Stimulated activated CD8-positive, alpha-beta memory T cell treated with anti-CD3 and anti-CD28 coated beads, Interleukin-2, amount 100 ng/mL, for 1 hour (primary cell): ENCODE data around the gene SNX27.

Experiments used
- DNase-seq, 2 donors: peaks; one replicate each; pipeline ENCODE4 v3.0.0-alpha.2; 2020; ENCODE audit warnings: low read depth in 2 of 2

The SNX27 gene

GRCh38 chr1:151705753-151706463 lies 94.1 kb downstream of the SNX27 start:
- no peak for DNase-seq

GRCh38 chr1:151706464-151707415 lies 94.9 kb downstream of the SNX27 start:
- DNase-seq = no peak

- no peak for DNase-seq
Observed at GRCh38 chr1:151707541-151708065, 95.8 kb downstream of the SNX27 start.

GRCh38 chr1:151708891-151709290 lies 97.0 kb downstream of the SNX27 start:
- DNase-seq = no peak

GRCh38 chr1:151710187-151710840 lies 98.5 kb downstream of the SNX27 start:
- DNase-seq = no peak

GRCh38 chr1:151711044-151711800 lies 99.4 kb downstream of the SNX27 start:
- no peak for DNase-seq

- DNase-seq = no peak
Observed at GRCh38 chr1:151711951-151712350, 100.1 kb downstream of the SNX27 start.

- DNase-seq = no peak
Observed at GRCh38 chr1:151713044-151713443, 101.2 kb downstream of the SNX27 start.

GRCh38 chr1:151713874-151714273 lies 102.0 kb downstream of the SNX27 start:
- DNase-seq = no peak

GRCh38 chr1:151714820-151715725 lies 103.2 kb downstream of the SNX27 start:
- no peak for DNase-seq

- no peak for DNase-seq
Observed at GRCh38 chr1:151715726-151716404, 104.0 kb downstream of the SNX27 start.

- DNase-seq = no peak
Observed at GRCh38 chr1:151716405-151716762, 104.5 kb downstream of the SNX27 start.

GRCh38 chr1:151716771-151717631 lies 105.2 kb downstream of the SNX27 start, which contains the start of gene CELF3:
CELF3 (minus strand) TSS chr1:151716803; CDS start chr1:151716020, 783 bp downstream.
- DNase-seq = no peak

- DNase-seq = no peak
Observed at GRCh38 chr1:151718011-151718431, 106.2 kb downstream of the SNX27 start.

GRCh38 chr1:151718666-151719065 lies 106.8 kb downstream of the SNX27 start:
- DNase-seq = no peak

GRCh38 chr1:151720125-151720524 lies 108.3 kb downstream of the SNX27 start:
- DNase-seq = no peak

- no peak for DNase-seq
Observed at GRCh38 chr1:151720554-151720953, 108.7 kb downstream of the SNX27 start.

- no peak for DNase-seq
Observed at GRCh38 chr1:151720974-151721787, 109.3 kb downstream of the SNX27 start, which contains the start of gene RIIAD1. RIIAD1 (plus strand) TSS chr1:151721522; CDS start chr1:151721537, 15 bp downstream.
